Activated T-cell treated with anti-CD3 and anti-CD28 coated beads for 24 hours (primary cell): ENCODE results near the gene ABCG8.

Experiments used
- DNase-seq: peaks from one replicate; pipeline ENCODE4 v3.0.0-alpha.2; 2020; ENCODE audit warnings: low read depth

ABCG8 gene

GRCh38 chr2:43925431-43925830, 86.7 kb downstream of the ABCG8 start:
- no peak for DNase-seq

DNA sequence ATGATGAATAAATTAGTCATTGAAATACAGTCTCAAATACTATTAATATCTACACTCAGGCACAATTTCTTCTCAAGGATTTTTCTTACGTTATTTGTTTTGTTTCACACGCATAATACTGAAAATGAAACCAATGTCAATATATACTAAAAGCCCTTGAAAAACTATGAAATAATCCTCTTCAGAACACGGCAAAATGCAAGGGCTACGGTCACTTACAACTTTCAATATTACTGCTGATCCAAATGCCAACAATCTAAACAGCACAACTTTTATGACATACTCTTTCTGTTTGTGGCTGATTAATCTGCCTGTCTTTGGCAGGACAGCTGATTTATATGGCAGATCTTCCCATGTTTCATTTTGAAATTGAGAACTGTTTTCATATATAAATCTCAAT, 88.7 kb downstream of the ABCG8 start:
- DNase-seq: no peak

DNA sequence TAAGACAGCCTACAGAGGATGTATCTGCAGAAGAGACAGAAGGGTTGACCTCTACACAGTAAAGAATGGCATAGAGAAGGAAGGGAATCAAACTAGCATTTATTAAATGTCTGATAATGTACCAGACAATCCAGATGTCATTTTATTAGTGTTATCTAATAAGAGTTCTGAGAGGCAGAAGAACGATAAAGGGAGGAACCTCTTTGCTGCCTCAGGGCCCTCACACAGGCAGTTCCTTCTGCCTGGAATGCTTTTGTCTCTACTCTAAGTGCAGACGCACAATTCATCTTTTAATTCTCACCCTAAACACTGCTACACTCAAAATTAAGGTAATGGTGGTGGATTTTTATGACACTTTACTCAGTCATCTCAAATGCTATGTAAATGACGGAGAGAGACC, 92.5 kb downstream of the ABCG8 start:
- DNase-seq: no peak
